Activated T-helper 2 cell treated with anti-CD3 and anti-CD28 coated beads, Interferon-gamma antibody, Interleukin-2, Interleukin-4, amounts not matched to agents 10 μg/mL and 5 μg/mL and 100 μg/mL, durations not matched to agents 14 hours and 24 hours and 36 hours (primary cell): Measurements from ENCODE around the gene DYNLT2. TPM values are rescaled to one million over a fixed set of nuclear protein-coding genes. Genes with fewer than 3 reads are reported as not detected.

ENCODE experiments used
- DNase-seq: peaks from one replicate; pipeline ENCODE4 v3.0.0; 2021; ENCODE audit warnings: low spot score
- H3K27ac Mint-ChIP-seq: one replicate; pipeline ENCODE4 v1.8.0; 2021; ENCODE audit warnings: mixed read lengths
- H3K27me3 Mint-ChIP-seq: one replicate; pipeline ENCODE4 v1.8.0; 2021; ENCODE audit warnings: low read depth, mixed read lengths
- H3K36me3 Mint-ChIP-seq: one replicate; pipeline ENCODE4 v1.8.0; 2021; ENCODE audit warnings: low read depth, mixed read lengths
- H3K4me1 Mint-ChIP-seq: one replicate; pipeline ENCODE4 v1.8.0; 2021; ENCODE audit warnings: low read depth, mixed read lengths
- H3K4me3 Mint-ChIP-seq: one replicate; pipeline ENCODE4 v1.8.0; 2021; ENCODE audit warnings: low read depth, mild to moderate bottlenecking, moderate library complexity, mixed read lengths
- H3K9me3 Mint-ChIP-seq: one replicate; pipeline ENCODE4 v1.8.0; 2021; ENCODE audit warnings: mixed read lengths
- intact Hi-C: fragments of 100-400 bp; cut with micrococcal nuclease; formaldehyde crosslinking; loops from one replicate; pipeline ENCODE4 v1.15.1; 2023
- total RNA-seq: library from RNA; stranded (reverse); gene quantifications from 2 replicates; pipeline ENCODE4 v1.2.3, GENCODE V29; 2022

DYNLT2 gene
- total RNA-seq, 1 donor from 2014 or later, result 2.1 TPM

DNA sequence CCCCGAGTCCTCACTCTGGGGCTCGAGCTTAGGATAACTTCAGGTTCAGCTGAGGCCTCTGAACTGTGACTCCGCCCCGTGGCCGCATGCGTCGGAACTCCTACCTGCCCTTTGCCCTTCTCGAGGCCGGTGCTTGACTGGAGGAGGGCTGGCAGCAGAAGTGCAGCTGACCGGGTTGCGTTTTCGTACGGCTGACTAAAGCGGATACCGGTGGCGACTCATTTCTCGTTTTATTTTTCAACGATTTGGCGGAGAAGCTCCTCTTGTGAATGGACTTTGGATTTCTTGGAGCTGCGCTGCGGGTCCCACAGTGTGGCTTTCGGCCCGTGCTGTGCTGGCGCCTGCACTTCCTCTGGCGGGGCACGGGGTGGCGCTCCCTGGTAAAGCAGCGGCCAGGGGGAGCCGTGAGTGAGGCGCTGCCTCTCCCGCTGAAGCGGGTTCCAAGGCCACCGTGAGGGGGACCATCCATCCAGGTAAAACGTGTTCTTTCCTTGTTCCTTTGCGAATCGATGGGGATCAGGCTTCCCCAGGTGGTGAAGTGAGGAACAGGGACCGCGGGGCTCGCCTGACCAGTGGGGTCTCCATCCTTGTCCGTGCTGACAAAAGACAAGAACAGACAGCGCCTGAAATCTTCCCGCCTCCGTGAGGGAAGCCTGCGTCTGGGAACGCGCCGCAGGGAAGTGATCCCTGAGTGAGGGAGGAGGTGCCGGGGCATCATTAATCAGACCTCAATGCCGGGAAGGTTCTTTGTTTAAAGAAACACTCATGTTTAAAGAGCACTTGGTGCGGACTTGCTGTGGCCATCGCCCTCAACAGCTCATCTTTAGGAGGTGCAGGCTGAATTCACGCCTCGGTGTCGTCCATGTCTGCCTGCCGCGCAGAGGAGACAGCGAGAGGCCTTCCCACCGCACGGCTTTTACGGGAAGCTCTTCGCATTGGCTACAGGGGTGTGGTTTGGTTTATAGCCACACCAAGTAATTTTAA lies 38.9 kb upstream of the DYNLT2 start:
- Mint-ChIP-seq H3K27ac (peak overlapping the region; percentile 14), H3K4me1 (peaks cover 14% of the 10 kb centered on the region), H3K27me3 (peaks cover 16% of the 10 kb centered on the region), H3K36me3 (no peaks in the 10 kb centered on the region), H3K4me3 (peak overlapping the region; percentile 78), H3K9me3 (no peaks in the 10 kb centered on the region)
- intact Hi-C loops, result loop anchor here (1.0 to 2.0 kb wide), 3 partner anchors 39 to 727 kb away; partner anchors contain the start of genes DYNLT2 and ERMARD
- DNase-seq, result peak; percentile 62

DNA sequence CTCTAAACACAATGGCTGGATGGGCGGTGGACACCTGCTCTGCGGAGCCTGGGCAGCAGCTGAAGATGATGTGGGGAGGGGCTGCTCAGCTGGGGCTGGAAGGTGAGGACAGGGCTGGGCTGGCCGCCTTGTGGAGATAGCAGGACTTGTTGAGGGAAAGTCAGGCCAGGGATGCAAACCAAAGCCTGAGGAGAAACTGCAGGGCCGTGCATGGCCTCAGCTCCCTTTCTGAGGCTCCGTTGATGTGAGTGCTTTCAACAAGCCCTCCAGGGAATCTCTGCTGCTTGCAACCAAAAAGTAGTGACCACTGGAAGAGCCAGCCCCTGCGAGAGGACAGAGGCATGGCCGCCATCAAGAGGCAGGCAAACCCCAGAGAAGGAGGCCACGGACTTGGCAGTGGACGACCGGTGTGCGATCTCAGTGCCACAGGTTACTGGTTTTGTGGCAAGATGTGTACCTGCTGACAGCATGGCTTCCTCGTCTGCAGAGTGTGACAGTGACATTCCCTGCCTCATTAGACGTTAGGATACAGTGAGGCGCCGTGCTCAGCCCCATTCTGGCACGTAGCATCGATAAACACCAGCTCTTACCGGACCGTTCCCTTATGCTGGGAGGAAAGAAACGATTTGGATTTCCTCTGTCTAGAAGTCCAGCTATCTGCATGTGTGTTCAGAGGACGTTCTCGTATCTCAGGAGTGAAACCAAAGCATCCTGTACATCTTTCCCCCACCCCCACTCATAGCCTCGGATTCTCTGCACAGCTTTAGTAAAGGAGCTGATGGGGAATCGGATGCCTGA lies 38.0 kb upstream of the DYNLT2 start:
- H3K4me3 Mint-ChIP-seq, result peak overlapping the region; percentile 78
- peaks cover 14% of the 10 kb centered on the region for H3K27me3 Mint-ChIP-seq
- H3K4me1 Mint-ChIP-seq, result peaks cover 14% of the 10 kb centered on the region
- H3K27ac Mint-ChIP-seq, result no peak overlapping the region
- no peak for DNase-seq
- intact Hi-C loops, result no loop called here
- no peaks in the 10 kb centered on the region for H3K36me3 Mint-ChIP-seq
- H3K9me3 Mint-ChIP-seq, result no peaks in the 10 kb centered on the region

DNA sequence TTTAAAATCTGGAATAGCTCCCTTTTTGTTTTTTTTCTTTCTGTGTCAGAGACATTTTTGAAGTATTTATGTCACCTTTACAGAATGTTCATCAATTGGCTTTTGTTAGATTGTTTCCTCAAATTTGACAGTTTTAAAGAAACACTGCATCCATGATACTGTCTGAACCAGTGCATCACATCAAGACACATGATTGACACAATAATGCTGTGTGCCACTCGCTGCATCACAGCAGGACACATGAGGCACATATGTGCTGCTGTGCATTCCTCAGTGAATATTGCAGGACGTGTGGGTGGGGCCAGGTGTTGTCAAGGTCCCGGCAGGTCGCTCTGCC lies 37.4 kb upstream of the DYNLT2 start:
- intact Hi-C loops, result no loop called here

DNA sequence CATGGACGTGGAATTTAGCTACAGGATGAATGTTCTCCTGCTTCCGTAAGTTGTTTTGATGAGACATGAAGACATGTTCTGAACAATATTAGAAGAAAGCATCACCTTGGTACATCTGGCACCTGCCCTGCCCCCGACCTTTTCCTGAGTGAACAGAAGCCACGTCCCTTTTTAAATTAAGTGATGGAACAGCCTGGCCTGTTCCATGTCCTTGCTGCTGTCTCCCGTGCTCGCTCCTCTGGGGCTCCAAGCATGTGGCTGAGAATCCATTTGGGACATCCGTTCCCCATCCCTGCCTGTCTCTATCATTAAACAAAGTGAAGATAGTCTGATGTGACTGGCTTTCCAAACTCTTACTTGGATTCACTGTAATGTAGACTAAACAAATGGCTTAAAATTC lies 36.4 kb upstream of the DYNLT2 start:
- H3K4me3 Mint-ChIP-seq, result no peak overlapping the region
- intact Hi-C loops, result no loop called here
- H3K4me1 Mint-ChIP-seq, result peaks cover 14% of the 10 kb centered on the region
- no peak overlapping the region for H3K27ac Mint-ChIP-seq
- peaks cover 12% of the 10 kb centered on the region for H3K27me3 Mint-ChIP-seq
- H3K36me3 Mint-ChIP-seq, result peaks cover 13% of the 10 kb centered on the region
- DNase-seq, result no peak
- H3K9me3 Mint-ChIP-seq, result no peaks in the 10 kb centered on the region

More for the DNA sequence above, 37.4 kb upstream of the DYNLT2 start:
- H3K27ac Mint-ChIP-seq, result no peak overlapping the region
- peaks cover 5% of the 10 kb centered on the region for H3K36me3 Mint-ChIP-seq
- no peaks in the 10 kb centered on the region for H3K9me3 Mint-ChIP-seq
- H3K27me3 Mint-ChIP-seq, result peaks cover 14% of the 10 kb centered on the region
- no peak overlapping the region for H3K4me3 Mint-ChIP-seq
- H3K4me1 Mint-ChIP-seq, result peaks cover 14% of the 10 kb centered on the region
- DNase-seq, result no peak

DNA sequence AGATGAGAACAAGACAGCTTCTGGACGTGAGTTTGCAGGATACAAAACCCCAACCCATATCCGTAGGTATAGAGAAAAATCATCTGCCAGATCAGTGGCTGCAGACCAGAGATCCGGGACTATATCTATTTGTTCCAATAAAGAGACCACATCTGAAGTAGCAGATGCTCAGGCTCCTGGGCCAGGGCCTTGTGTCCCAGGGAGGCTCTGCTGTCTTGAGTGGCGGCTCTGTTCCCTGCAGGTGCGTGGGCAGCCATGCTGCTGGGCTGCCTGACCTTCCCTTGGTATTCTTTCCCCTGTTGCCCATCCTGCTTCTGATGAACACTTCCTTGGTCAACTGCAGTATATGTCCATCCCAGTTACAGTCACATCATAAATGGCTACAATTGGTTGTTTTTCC lies 35.0 kb upstream of the DYNLT2 start:
- peaks cover 14% of the 10 kb centered on the region for H3K4me1 Mint-ChIP-seq
- H3K27me3 Mint-ChIP-seq, result peaks cover 8% of the 10 kb centered on the region
- no peaks in the 10 kb centered on the region for H3K9me3 Mint-ChIP-seq
- no peak for DNase-seq
- intact Hi-C loops, result no loop called here
- no peak overlapping the region for H3K27ac Mint-ChIP-seq
- H3K4me3 Mint-ChIP-seq, result no peak overlapping the region
- peaks cover 18% of the 10 kb centered on the region for H3K36me3 Mint-ChIP-seq

DNA sequence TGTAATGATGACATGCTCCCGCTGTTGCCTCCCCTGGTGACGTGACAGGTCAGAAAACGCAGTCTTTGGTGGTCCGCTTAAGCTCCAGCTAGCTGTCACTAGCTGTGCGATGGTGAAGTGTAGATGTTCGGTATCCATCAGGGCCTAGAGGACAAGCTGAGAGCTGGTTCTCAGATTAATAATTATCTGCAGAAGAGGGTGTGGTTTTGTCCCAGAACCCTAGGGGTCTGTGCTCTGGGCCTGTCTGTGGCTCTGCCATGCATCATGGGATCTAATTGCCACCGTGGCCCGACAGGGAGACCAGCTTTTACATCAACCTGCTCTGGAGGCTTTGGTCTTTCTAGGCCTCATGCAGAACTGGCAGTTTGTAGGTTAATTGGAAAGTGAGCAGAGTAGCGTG lies 34.2 kb upstream of the DYNLT2 start:
- Mint-ChIP-seq H3K9me3 (no peaks in the 10 kb centered on the region), H3K27me3 (peaks cover 2% of the 10 kb centered on the region), H3K4me1 (peaks cover 10% of the 10 kb centered on the region), H3K27ac (no peak overlapping the region), H3K4me3 (no peak overlapping the region), H3K36me3 (peaks cover 25% of the 10 kb centered on the region)
- intact Hi-C loops, result no loop called here
- no peak for DNase-seq

DNA sequence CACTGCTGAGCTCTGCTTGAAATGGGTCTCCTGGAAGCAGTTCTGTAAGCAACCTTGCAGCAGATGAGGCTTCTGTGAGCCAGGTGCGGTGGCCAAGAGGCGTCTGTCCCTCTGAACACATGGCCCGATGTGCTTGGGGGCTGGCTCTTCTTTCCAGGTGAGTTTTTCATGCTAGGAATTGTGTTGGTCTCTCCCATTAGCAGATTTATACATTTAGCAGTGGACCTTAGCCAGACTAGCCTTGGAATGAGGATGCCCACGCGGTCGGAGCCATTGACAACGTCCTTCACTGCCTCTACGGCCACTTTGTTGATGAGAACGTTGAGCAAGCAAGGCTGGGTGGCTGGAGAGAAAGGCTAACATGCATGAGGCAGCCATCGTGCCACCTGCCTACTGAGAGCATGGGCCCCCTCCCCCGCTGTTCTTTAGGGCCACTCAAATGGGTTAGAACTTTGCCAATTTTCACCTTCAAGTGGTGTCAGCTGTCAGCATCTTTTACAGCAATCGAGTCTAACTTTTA lies 33.5 kb upstream of the DYNLT2 start:
- DNase-seq, result no peak
- Mint-ChIP-seq H3K27me3 (peaks cover 2% of the 10 kb centered on the region), H3K27ac (no peak overlapping the region), H3K4me1 (peaks cover 3% of the 10 kb centered on the region), H3K9me3 (no peaks in the 10 kb centered on the region), H3K4me3 (no peak overlapping the region), H3K36me3 (peaks cover 29% of the 10 kb centered on the region)
- intact Hi-C loops, result no loop called here

DNA sequence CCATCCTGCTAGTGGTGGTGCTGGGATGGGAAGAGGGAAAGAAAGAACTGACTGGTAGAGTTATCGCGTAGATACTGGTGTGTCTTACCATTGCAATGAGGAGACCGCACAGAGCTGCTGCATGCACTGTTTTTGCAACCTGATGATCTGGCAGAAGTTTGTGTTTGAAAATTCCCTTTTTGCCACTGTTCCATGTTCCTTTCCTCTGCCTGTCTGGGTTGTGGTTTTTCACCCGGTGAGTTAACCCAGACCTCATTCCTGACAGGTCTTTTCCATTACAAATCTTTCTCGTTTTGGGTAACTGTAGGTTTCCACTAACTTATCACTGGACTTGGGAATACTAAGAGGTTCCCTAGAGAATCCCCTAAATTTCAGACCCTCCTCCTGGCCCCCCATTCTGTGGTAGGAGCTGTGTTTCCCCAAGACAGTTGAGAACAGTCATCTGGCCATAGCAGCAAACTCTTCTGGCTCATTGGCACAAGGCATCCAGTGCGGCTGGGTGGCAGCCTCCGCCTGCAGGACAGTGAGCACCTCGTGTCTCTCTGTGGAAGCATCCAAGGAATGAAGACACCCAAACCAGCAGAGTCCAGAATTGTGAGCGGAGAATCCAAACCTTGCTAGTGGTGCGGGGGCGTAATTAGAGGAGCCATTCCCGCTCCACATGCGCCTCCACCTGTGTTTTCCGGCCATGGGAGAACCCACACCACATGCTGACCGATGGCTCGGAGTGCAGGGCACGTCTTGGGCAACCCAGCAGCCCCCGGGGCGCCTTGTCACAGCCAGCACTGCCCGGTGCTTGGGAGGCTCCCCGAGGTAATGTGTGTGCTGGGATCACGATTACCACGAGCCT lies 32.8 kb upstream of the DYNLT2 start:
- Mint-ChIP-seq H3K9me3 (no peaks in the 10 kb centered on the region), H3K4me1 (no peaks in the 10 kb centered on the region), H3K27me3 (peaks cover 2% of the 10 kb centered on the region), H3K4me3 (no peak overlapping the region), H3K36me3 (peaks cover 30% of the 10 kb centered on the region), H3K27ac (no peak overlapping the region)
- intact Hi-C loops, result no loop called here
- no peak for DNase-seq

DNA sequence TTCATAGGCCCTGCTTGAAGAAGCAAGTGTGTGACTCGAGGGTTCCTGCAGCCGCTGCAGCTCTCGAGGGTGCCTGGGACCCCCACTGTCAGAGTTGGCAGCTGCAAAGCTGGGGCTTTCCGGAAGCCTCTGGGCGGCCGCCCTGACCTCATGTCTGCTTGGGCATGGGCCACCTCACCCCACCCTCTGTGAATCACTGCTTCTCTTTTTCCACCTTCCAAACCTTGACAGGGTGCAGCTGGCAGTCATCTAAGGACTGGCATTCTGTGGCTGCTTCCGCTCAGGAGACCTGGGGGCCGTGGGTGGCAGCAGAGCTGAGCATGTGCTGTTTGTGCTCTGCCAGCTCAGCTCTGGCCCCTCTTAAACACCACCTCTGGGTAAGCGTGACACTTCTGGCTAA lies 32.0 kb upstream of the DYNLT2 start:
- no peak for DNase-seq
- intact Hi-C loops, result no loop called here
- H3K27ac Mint-ChIP-seq, result no peak overlapping the region
- peaks cover 36% of the 10 kb centered on the region for H3K36me3 Mint-ChIP-seq
- no peak overlapping the region for H3K4me3 Mint-ChIP-seq
- no peaks in the 10 kb centered on the region for H3K27me3 Mint-ChIP-seq
- no peaks in the 10 kb centered on the region for H3K4me1 Mint-ChIP-seq
- no peaks in the 10 kb centered on the region for H3K9me3 Mint-ChIP-seq

DNA sequence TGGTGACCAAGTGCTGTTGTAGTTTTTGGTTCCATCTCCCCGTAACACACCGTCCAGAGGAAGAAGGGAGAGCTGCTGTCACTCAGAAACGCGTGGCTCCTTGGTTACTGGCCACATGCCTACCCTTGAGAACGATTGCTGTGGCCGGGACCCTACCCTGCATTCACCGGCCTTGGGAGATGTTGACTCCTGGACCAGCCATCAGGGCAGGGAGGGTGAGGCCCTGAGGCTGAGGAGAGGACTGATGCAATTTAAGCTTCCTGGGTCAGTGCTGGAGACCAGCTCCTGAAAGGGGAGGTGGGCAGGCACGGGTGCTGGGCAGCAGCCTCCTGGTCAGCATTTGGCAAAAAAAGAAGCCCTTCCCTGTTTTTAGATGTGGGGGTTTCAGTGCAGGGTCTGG lies 31.6 kb upstream of the DYNLT2 start:
- H3K9me3 Mint-ChIP-seq, result no peaks in the 10 kb centered on the region
- H3K36me3 Mint-ChIP-seq, result peaks cover 36% of the 10 kb centered on the region
- H3K27ac Mint-ChIP-seq, result no peak overlapping the region
- H3K4me3 Mint-ChIP-seq, result no peak overlapping the region
- H3K27me3 Mint-ChIP-seq, result no peaks in the 10 kb centered on the region
- no peaks in the 10 kb centered on the region for H3K4me1 Mint-ChIP-seq
- intact Hi-C loops, result no loop called here
- no peak for DNase-seq

DNA sequence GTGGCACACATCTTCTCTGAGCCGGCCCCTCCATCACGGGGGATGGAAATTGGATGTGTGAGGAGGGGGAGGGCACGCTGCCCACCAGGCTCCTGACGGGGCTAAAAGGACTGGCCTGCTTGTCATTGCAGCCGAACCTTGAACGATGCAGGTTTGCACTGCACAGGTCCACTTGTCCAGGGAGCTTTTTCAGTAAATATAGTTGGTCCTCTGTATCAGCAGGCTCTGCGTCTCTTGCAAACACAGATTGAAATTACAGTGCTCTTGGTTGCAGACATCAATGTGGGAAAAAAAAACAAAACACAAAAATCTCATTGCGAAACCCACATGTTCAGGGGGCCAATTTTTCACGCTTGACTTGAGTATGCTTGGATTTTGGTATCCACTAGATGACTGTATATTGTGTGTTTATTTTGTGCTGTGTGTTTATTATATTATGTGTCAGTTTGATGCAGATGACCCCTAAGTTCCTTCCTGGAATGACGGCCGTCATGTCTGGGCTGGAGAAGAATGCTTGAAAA lies 29.3 kb upstream of the DYNLT2 start:
- no peak overlapping the region for H3K27ac Mint-ChIP-seq
- H3K4me1 Mint-ChIP-seq, result no peaks in the 10 kb centered on the region
- peaks cover 42% of the 10 kb centered on the region for H3K36me3 Mint-ChIP-seq
- DNase-seq, result no peak
- intact Hi-C loops, result no loop called here
- H3K4me3 Mint-ChIP-seq, result no peak overlapping the region
- H3K9me3 Mint-ChIP-seq, result no peaks in the 10 kb centered on the region
- no peaks in the 10 kb centered on the region for H3K27me3 Mint-ChIP-seq

DNA sequence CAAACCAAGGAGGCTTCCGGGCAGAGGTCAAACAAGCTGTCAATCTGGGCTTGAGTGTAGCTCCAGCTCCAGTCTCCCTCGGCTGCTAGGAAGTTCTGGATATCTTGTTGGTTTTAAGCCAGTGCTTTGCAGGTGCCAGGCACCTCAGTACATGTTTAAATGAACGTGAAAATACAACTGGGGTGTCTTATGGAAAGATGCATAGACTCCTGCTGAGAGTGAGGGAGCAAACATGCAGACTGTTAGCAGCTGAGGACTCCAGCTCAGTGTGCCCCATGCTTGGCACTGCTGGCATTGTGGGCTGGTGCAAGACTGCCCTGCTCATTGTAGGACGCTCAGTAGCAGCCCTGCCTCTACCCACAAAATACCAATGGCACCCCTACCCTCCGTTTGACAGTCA lies 28.5 kb upstream of the DYNLT2 start:
- Mint-ChIP-seq H3K4me3 (no peak overlapping the region), H3K27ac (no peak overlapping the region), H3K4me1 (no peaks in the 10 kb centered on the region), H3K9me3 (no peaks in the 10 kb centered on the region), H3K27me3 (no peaks in the 10 kb centered on the region), H3K36me3 (peaks cover 46% of the 10 kb centered on the region)
- DNase-seq, result no peak
- intact Hi-C loops, result no loop called here
